IMR-90 (cell line): Measurements from ENCODE around the gene LIG1.

Source experiments
- CTCF ChIP-seq: conservative IDR thresholded peaks from 2 replicates; pipeline ENCODE4 v1.5.1; 2012; ENCODE audit warnings: mild to moderate bottlenecking, low read depth, low read length, improper control_type of control experiment
- ELK1 ChIP-seq: fragments of 150-350 bp; IDR thresholded peaks from 2 replicates; pipeline ENCODE4 v1.6.1; 2016; ENCODE audit warnings: low read depth, mild to moderate bottlenecking, low read length, moderate library complexity, borderline replicate concordance
- FOS ChIP-seq: fragments of 150-350 bp; IDR thresholded peaks from 2 replicates; pipeline ENCODE4 v1.6.1; 2016; ENCODE audit warnings: low read depth, low read length
- MAZ ChIP-seq: IDR thresholded peaks from 2 replicates; pipeline ENCODE4 v1.6.1; 2012; ENCODE audit warnings: low read depth, mild to moderate bottlenecking, low read length, improper control_type of control experiment, moderate library complexity, borderline replicate concordance
- POLR2A ChIP-seq: IDR thresholded peaks from 2 replicates; pipeline ENCODE4 v1.6.1; 2012; ENCODE audit warnings: mild to moderate bottlenecking, low read depth, low read length
- RAD21 ChIP-seq: IDR thresholded peaks from 2 replicates; pipeline ENCODE4 v1.6.1; 2012; ENCODE audit warnings: low read length, improper control_type of control experiment
- RCOR1 ChIP-seq: IDR thresholded peaks from 2 replicates; pipeline ENCODE4 v1.6.1; 2012; ENCODE audit warnings: mild to moderate bottlenecking, low read length, improper control_type of control experiment; ENCODE audit not compliant: insufficient replicate concordance
- USF2 ChIP-seq: fragments of 150-350 bp; IDR thresholded peaks from 2 replicates; pipeline ENCODE4 v1.6.1; 2017; ENCODE audit warnings: mild to moderate bottlenecking, antibody characterized with exemption, low read length, low read depth

- no peak for TF ChIP-seq CTCF
- TF ChIP-seq POLR2A, result no peak
- no peak for TF ChIP-seq ELK1
- no peak for TF ChIP-seq USF2
- TF ChIP-seq RAD21, result no peak
- no peak for TF ChIP-seq FOS
- no peak for TF ChIP-seq MAZ
- TF ChIP-seq RCOR1, result no peak
Observed at GRCh38 chr19:48171710-48172109, 1.6 kb upstream of the LIG1 start.
